Measurements from ENCODE around the gene ZFYVE27.
"Not testable (repeated sequence)": the region's sequence is repeated elsewhere in the genome, so short reads cannot be mapped to it uniquely, and the experiment has no call there.

The ZFYVE27 gene, protein sequence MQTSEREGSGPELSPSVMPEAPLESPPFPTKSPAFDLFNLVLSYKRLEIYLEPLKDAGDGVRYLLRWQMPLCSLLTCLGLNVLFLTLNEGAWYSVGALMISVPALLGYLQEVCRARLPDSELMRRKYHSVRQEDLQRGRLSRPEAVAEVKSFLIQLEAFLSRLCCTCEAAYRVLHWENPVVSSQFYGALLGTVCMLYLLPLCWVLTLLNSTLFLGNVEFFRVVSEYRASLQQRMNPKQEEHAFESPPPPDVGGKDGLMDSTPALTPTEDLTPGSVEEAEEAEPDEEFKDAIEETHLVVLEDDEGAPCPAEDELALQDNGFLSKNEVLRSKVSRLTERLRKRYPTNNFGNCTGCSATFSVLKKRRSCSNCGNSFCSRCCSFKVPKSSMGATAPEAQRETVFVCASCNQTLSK

DNA sequence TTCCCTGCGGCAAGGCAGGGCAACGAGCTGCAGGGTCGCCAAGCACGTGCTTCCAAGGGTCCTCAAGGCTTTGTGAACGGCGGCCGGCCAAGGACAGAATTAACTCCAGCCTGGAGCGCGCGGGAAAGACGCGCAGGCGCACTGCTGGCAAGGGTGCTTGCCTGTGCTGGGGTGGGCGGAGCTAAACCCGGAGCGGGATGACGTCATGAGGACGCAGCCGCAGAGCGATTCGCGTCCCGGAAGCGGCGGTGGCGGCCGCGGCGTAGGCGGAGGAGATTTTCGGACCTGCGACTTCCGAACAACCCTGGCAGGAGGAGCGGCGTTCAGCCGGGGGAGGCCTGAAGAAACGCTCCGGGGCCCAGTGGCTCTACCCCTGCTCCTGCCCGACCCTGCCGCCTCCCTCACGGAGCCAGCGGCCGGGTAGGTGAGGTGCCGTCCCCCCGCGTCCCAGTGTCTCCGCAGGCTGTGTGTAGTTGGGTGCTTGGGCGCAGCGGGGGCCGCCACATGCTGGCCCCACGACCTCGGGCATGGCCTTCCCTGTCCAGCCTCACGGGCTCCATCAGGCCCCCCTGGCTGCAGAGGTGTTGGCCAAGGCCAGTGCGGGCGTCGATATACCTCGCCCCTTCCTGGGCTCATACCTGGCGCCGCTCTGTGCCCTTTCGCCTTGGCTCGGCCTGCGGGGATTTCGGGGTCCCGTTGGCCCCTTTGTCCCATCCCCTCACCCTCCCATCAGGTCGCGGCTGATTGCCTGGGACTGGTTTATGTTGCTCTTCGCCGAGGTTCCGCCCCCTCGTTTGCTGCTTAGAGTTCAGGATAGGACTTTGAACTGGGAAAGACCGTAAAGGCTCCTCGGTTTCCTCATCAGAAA, at the start of gene ZFYVE27:
Gene ZFYVE27 (plus strand): TSS at position 227 of the 868 bp plus-strand sequence. CDS start 1,350 bp downstream, outside the sequence.
- DNase-seq (ENCODE audit: low read depth in 2 of 2), result peak; percentile 95

DNA sequence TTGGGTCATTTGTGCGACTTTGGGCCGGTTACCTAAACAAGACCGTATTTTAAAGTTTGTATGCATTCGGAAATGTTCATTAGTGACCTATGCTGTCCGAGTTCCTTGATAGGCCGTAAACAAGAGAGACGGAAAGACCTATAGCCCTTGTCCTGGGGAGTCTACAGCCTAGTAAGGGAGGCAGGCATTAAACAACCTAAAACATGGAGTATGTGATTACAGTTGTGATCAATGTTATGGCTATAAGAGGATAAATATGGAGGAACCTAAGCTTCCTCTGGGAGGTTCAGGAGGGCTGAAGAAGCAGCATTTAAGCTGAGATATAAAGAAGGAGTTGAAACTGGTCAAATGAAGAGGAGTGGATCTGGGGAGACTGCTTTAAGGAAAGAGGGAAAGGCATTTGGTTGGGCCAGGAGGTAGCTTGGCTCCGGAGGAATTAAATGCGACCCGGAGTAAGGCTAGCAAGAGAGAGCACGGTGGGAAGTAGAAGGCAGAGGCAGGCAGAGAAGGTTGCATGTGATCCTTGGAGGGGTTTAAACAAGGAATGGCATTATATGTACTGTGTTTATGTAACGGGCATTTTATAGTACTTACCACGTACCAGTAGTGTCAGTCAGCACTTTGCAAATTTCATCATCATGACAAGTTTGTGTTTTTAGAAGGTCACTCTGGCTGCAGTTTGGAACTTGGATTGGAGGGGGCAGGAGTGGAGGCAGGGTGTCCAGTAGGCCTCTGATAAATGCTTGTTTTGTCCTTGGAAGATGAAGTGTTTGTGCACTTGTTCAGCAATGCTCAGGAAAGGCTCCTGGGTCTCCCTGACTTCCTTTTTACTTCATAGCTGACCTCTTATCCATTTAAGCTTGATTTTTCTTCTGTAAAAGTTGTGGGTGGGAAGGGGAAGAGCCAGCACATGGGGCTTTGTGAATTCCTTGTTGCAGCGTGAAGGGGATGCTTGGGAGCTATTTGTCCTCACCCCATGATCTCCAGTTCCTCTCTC, 48.8 kb upstream of the ZFYVE27 start:
- DNase-seq (ENCODE audit: low read depth in 2 of 2), result no peak

DNA sequence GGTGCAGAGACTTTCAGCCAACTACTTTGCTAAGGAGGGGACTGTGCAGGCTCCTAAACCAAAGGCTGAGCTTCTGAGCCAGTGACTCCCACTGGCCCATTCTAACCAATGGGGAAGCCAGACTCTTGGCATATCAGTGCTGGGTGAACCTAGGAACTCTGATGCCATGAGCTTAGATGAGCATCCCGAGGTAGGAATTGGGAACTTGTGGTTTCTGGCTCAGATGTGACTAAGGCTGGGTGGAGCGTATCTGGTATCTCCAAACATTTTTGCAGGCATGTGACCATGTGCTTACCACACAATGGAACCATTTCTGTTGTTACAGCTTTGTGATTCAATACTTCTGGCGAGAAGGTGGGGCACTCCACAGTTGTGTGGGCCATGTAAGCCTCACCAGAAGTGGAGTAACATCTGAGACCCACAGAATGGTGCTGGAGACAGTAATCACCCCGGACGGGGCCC, 47.3 kb upstream of the ZFYVE27 start:
- no peak for DNase-seq (ENCODE audit: low read depth in 2 of 2)

DNA sequence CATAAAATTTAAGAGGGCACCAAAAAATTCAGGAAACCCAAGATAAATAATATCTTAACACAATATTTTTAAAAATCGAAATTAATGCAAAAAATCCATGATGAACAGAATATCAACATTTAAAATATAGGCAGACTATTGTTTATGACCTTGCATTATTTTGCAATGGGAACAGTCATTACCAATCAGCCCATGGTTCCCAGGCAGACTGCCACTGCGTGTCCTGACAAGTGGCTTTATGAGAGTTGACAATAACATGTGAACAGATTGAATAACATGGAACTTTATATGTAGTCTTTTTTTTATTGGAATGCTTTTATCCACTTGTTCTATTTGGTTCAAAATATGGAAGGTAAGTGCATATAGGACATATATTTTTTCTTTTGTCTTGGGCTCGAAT, 46.8 kb upstream of the ZFYVE27 start:
- no peak for DNase-seq (ENCODE audit: low read depth in 2 of 2)

DNA sequence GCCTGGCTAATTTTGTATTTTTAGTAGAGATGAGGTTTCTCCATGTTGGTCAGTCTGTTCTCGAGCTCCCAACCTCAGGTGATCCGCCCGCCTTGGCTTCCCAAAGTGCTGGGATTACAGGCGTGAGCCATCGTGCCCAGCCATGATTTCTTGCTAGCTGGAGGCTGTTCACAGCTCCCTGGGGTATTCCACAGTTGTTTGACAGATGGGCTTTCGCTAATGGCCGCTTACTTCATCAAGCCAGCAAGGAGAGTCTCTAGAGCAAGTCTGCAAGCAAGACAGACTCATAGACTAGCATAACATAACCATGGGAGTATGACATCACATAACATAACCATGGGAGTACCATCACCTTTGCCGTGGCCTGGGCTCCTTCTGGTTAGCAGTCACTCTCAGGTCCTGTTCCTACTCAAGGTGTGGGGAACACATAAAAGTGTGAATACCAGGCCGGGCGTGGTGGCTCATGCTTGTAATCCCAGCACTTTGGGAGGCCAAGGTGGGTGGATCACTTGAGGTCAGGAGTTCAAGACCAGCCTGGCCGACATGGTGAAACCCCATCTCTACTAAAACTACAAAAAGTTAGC, 38.8 kb upstream of the ZFYVE27 start:
- not testable (repeated sequence) for DNase-seq (ENCODE audit: low read depth in 2 of 2)

DNA sequence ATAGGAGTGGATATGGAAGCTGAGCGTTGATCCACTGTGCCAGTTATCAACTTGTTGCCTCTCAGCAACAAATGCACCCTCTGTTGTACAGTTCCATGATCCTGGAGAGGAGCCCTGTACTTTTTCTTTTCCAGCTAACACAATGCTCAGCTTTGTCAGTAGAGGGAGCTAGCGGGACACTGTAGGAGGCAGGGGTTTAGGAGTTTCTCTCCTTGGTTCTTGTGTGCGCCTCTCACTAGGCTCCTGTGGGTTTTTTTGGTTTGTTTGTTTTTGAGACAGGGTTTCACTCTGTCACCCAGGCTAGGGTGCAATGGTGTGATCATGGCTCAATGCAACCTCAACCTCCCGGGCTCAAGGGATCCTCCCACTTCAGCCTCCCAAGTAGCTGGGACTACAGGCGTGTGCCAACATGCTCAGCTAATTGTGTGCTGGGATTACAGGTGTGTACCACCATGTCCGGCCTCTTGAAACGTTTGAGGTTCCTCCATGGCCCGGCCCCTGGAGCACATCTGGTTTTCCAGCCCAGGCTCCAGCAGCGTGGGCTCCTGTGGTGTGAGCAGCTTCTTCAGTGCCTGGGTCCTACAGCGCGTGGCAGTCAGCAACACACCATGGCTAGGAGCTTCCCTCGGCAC, 35.4 kb upstream of the ZFYVE27 start:
- no peak for DNase-seq (ENCODE audit: low read depth in 2 of 2)

DNA sequence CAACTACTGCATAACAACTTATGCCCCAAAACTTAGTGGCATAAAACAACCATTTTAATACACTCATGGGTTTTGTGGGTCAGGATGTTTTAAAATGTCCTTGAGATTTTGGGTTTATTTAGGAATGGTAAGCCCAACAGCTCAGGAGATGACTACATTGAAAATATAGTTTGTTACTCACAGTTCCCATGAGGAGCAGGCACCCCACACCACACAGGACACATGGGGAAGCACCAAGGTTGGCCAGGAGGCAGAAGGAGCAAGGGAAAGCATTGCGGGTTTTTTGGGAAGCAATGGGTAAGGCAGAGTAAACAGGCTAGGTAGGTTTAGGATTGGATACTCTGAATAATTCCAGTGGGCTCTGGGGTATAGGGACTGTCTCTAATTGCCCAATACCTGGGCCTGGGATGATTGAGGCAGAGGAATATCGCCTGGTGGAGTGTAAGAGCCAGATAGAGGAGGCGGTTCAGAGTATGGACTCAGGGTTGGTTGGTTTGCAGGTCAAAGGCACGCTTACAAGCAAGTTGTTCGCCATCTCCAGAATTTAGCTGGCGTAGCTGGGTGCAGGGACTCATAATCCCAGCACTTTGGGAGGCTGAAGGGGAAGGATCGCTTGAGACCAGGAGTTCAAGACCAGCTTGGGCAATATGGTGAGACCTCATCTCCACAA, 33.4 kb upstream of the ZFYVE27 start:
- no peak for DNase-seq (ENCODE audit: low read depth in 2 of 2)

DNA sequence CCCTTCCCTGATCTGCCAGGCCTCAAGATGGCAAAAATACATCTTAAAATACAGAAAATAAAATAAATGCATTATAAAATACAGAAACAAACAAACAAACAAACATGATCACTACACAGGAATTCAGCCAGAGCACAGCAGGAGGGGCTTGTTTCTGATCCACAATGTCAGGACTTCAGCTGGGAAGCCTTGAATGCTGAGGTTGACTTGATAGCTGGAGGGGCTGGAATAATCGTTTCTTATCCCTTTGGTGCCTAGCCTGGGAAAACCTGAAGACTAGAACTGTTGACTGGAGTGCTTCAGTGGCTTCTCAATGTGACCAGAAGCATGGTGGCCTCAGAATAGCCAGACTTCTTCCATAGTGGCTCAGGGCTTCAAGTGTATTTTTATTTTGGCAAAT, 32.6 kb upstream of the ZFYVE27 start:
- no peak for DNase-seq (ENCODE audit: low read depth in 2 of 2)

DNA sequence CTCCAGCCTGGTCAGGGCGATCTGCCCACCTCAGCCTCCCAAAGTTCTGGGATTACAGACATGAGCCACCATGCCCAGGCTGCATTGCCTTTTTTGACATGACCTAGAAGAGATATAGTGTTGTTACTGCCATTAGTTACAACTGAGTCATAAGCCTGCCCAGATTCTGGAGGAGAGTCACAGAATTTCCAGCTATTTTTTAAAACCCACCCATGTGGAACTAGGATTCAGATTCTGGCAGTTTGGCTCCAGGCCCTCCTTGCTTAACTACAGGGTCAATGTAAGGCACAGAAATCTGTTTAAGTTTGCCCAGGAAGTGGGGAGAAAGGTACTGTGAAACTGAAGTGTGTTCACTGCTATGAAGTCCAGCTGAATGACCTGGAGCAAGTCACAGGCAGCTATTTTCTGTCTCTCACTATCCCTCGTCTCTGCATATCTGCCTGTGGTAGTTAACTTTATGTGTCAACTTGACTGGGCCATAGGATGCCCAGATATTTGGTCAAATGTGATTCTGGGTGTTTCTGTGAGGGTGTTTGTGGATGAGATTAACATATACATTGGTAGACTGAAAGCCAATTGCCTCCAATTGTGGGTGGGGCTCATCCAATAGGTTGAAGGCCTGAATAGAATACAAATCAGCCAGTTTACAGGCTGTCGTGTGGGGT, 31.8 kb upstream of the ZFYVE27 start:
- DNase-seq (ENCODE audit: low read depth in 2 of 2), result no peak

DNA sequence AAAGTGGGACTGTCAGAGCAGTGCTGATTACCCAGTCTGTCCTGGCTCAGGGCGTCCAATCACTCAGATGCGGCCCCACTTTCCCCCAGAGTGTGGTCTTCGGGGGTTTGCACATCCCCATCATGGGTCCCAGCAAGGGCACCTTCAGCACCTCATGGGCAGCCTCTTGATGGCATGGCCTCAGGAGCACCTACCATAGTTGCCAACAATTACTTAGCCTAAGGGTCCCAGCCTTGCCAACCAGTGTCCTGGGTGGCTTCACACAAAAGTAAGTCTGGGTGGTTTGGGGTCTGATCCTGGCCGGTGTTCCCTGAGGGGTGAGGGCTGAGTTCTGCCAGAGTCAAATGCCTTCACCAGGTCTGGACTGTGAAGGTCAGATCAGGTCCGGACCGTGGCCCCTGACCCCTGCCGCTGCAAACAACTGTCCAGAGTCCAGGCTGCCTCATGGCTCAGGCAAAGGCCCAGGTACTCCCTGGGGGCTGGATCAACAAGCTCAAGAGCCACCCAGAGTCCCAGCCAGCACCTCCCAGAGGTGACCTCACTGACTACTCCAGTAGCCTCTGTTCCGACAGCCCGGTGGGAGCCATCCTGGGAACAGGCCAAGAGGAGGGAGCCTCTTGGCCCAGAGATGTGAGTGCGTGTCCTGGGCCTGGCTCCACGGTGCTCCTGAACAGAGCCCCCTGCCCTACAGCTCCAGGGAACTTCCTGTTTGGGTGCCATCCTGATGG, 29.6 kb upstream of the ZFYVE27 start:
- DNase-seq (ENCODE audit: low read depth in 2 of 2), result no peak

DNA sequence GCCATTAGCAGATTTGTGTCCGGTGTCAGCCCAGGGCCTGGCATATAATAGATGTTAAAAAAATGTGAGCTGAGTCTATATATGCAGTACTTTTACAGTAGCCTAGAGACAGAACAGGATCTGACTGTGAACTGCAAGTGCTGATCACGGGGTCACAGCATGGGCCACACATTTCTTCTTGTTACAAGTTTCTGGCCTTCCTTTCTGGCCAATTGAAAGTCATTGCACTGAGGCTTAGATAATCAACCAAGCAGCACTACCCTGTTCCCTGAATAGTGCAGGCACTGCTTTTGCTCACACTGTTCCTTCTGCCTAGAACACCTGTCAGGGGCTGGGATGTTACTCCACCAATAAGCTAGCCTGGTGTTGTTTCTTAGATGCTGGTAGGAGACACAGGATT, 28.8 kb upstream of the ZFYVE27 start:
- DNase-seq (ENCODE audit: low read depth in 2 of 2), result no peak

DNA sequence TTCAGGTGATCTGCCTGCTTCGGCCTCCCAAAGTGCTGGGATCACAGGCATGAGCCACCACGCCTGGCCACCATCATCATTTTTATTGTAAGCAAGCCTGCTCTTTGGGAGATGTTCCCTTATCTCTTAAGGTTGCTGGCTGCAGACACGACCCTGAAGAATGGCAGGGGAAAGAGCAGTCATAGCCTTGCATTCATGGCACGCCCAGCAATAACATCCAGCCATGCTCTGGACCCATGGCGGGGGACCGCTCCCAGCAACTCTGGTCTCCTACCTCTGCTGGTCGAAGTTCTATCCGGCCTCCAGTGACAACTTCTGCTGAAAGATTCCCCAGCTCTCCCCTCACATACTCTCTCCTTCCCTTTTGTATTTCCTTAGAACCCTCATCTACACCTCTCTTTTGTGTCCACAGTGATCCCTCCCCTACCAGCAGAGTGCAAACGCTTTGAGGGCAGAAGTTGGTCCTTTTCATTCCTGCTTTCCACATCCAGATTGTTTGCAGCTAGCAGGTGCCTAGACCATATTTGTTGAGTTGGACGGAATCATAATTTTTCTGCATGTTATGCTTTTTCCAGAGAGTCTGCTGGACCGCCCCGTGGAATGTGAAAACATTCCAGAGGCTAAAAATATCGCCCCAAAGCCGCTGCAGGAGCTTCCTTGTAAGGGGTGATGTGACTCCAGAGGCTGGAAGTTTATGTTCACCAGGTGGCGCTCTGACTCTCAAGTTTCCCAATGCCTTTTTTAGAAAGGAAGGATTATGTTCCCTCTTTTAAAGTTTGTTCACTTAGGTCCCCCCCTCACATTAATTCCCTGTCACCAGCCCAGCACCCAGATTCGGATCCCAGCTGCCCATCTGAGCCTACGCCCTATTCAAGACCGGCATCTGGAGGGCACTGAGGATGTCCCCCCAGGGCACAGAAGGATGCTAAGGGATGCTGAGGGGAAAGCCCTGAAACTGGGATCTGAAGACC, 27.7 kb upstream of the ZFYVE27 start:
- no peak for DNase-seq (ENCODE audit: low read depth in 2 of 2)

DNA sequence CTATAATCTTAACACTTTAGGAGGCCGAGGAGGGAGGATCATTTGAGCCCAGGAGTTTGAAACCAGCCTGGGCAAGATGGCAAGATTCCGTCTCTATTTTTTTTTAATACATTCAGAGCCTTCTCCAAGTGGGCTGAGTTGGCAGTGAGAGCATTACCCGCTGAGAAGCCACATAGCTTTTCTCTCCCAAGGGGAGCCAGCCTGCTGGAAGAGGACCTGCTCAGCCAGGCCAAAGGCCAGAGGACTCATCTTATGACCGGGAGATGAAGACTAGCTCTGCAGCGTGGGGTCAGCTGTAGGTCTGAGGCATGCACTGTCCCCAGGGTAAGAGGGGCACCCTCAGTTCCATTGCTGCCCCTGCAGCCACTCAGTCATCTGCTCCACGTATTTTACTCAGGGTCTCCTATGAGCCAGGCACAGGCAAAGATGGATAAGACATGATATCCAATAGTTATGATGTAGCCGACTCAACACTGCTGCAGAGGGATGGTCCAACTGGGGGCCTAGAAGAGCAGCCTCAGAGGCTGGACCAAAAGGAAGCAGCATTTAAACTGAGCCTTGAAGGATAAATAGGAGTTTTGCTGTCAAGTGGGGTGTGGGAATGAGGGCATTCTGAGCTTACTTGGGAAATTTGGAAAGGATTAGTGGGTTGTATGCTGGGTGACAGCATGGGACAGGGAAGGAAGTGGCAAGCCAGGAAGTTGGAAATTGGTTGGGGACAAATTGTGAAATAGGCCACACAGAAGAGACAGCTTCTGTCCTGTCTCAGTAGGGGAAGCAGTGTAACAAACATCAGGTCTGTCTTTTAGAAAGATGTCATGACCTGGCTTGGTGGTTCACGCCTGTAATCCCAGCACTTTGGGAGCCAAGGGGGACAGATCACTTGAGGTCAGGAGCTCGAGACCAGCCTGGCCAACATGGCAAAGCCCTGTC, 25.0 kb upstream of the ZFYVE27 start:
- no peak for DNase-seq (ENCODE audit: low read depth in 2 of 2)

DNA sequence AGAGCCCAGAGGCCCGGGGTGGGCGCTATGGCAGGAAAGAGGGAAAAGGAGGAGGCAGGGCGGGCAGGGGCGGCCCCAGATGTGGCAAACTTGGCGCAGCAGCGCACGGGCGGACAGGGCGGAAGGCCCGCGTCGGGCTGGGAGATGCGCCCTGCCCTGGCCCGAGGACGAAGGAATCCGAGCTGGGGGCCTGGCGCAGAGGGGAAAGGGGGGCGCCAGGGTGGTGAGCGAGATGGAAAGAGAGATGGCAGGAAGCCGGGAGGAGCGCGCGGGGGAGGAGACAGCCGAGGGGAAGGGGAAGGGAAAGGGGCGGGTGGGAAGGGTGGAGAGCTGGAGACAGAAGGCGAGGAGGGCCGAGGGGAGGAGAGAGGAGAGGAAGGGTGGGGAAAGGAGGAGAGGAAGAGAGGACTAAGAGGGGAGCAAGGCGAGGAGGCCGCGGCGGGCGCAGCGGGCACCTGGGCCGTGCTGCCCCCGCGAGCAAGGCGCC, 23.5 kb upstream of the ZFYVE27 start, which contains the start of gene MARVELD1:
Gene MARVELD1 (plus strand): TSS at position 392 of the 487 bp plus-strand sequence. CDS start 147 bp downstream, outside the sequence.
- DNase-seq (ENCODE audit: low read depth in 2 of 2), result no peak

DNA sequence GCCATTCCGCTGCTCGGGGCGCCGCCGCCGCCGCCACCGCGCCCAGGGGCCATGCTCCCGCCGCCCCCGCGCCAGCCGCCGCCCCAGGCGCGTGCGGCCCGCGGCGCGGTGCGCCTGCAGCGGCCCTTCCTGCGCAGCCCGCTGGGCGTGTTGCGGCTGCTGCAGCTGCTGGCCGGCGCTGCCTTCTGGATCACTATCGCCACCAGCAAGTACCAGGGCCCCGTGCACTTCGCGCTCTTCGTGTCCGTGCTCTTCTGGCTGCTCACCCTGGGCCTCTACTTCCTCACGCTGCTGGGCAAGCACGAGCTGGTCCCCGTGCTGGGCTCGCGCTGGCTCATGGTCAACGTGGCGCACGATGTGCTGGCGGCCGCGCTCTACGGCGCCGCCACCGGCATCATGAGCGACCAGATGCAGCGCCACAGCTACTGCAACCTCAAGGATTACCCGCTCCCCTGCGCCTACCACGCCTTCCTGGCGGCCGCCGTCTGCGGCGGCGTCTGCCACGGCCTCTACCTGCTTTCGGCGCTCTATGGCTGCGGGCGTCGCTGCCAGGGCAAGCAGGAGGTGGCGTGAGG, 23.0 kb upstream of the ZFYVE27 start:
- DNase-seq (ENCODE audit: low read depth in 2 of 2), result no peak
